GM12875 (cell line): Measurements from ENCODE around the gene DDX20.
"Not testable (repeated sequence)": the region's sequence is repeated elsewhere in the genome, so short reads cannot be mapped to it uniquely, and the experiment has no call there.

Experiments used
- H3K4me3 ChIP-seq: one replicate; pipeline ENCODE4 v1.5.1; 2011; ENCODE audit warnings: low read depth, low read length, control low read depth
- CTCF ChIP-seq: IDR thresholded peaks from 2 replicates; pipeline ENCODE4 v1.5.1; 2011; ENCODE audit warnings: low read depth, mild to moderate bottlenecking, control low read depth, inconsistent platforms, low read length, moderate library complexity, borderline replicate concordance; ENCODE audit not compliant: insufficient read depth

DDX20 gene

GRCh38 chr1:111736548-111737215, 19.0 kb upstream of the DDX20 start:
- no peak overlapping the region for H3K4me3 ChIP-seq
- TF ChIP-seq CTCF, result no peak

GRCh38 chr1:111737216-111738132, 18.2 kb upstream of the DDX20 start:
- no peak overlapping the region for H3K4me3 ChIP-seq
- TF ChIP-seq CTCF, result no peak

GRCh38 chr1:111738133-111738435, 17.6 kb upstream of the DDX20 start:
- TF ChIP-seq CTCF, result no peak
- peak overlapping the region; percentile 52 for H3K4me3 ChIP-seq

GRCh38 chr1:111738436-111739193, 17.1 kb upstream of the DDX20 start:
- TF ChIP-seq CTCF, result no peak

GRCh38 chr1:111739194-111739924, 16.3 kb upstream of the DDX20 start, which contains the start of gene INKA2:
INKA2 (minus strand) TSS chr1:111739395; CDS start chr1:111739242, 153 bp downstream.
- no peak for TF ChIP-seq CTCF

More at GRCh38 chr1:111738436-111739193, 17.1 kb upstream of the DDX20 start:
- H3K4me3 ChIP-seq, result peak overlapping the region; percentile 52

GRCh38 chr1:111739925-111740765, 15.6 kb upstream of the DDX20 start:
- H3K4me3 ChIP-seq, result peak overlapping the region; percentile 52
- TF ChIP-seq CTCF, result no peak

More at GRCh38 chr1:111739194-111739924, 16.3 kb upstream of the DDX20 start, which contains the start of gene INKA2:
- H3K4me3 ChIP-seq, result peak within 1 kb of the TSS; percentile 52

GRCh38 chr1:111742292-111742691, 13.4 kb upstream of the DDX20 start:
- not testable (repeated sequence) for H3K4me3 ChIP-seq
